Aorta (tissue), 5 donors: Measurements from ENCODE around the gene BBOX1. TPM values are rescaled to one million over a fixed set of nuclear protein-coding genes. Genes with fewer than 3 reads are reported as not detected.

Experiments
- ATAC-seq: fragments of 200-7000 bp; cut with Tn5 transposase; one replicate; pipeline ENCODE4 v1.9.1; 2022; ENCODE audit warnings: moderate library complexity; ENCODE audit not compliant: low FRiP score
- DNase-seq, 2 donors: peaks; one replicate each; pipeline ENCODE4 v3.0.0-alpha.2; 2020
- H3K27ac ChIP-seq, 2 donors: one replicate each; pipeline ENCODE4 v1.5.1; 2013; ENCODE audit warnings: low read length in 2 of 2, mild to moderate bottlenecking in 2 of 2, moderate library complexity in 2 of 2, control low read depth in 1 of 2, inconsistent platforms in 1 of 2, low read depth in 1 of 2
- H3K27me3 ChIP-seq, 2 donors: one replicate each; pipeline ENCODE4 v1.6.1; 2013; ENCODE audit warnings: control low read depth in 1 of 2, low read length in 1 of 2, mild to moderate bottlenecking in 1 of 2, moderate library complexity in 1 of 2; ENCODE audit not compliant: insufficient read depth in 2 of 2, control insufficient read depth in 1 of 2
- H3K36me3 ChIP-seq, 2 donors: one replicate each; pipeline ENCODE4 v1.6.1; 2013; ENCODE audit warnings: control low read depth in 1 of 2, low read length in 1 of 2, mild to moderate bottlenecking in 1 of 2; ENCODE audit not compliant: insufficient read depth in 2 of 2, control insufficient read depth in 1 of 2
- H3K4me1 ChIP-seq, 2 donors: one replicate each; pipeline ENCODE4 v1.6.1; 2013; ENCODE audit warnings: low read length in 2 of 2, control low read depth in 1 of 2, mild to moderate bottlenecking in 1 of 2, moderate library complexity in 1 of 2; ENCODE audit not compliant: insufficient read depth in 2 of 2, control insufficient read depth in 1 of 2
- H3K4me3 ChIP-seq, 2 donors: one replicate each; pipeline ENCODE4 v1.5.1; 2013; ENCODE audit warnings: low read length in 2 of 2, control low read depth in 1 of 2, mild to moderate bottlenecking in 1 of 2
- H3K9me3 ChIP-seq: one replicate; pipeline ENCODE4 v1.6.1; 2013; ENCODE audit warnings: mild to moderate bottlenecking, low read length; ENCODE audit not compliant: control insufficient read depth
- WGBS, 2 donors: extraction: QIAGEN DNeasy Blood & Tissue Kit; methylation state at CpG; one replicate each; pipeline ENCODE4 v1.1.7; 2013; 5-methylcytosine and 5-hydroxymethylcytosine counted together
- intact Hi-C, 2 donors: fragments of 100-400 bp; cut with DNase I; formaldehyde crosslinking; loops; one replicate each; pipeline versions ENCODE4 v1.14.2 to v1.15.0; 2022
- polyA plus RNA-seq, 2 donors: library from polyadenylated mRNA; stranded (reverse); fragments of 200-250 nt; gene quantifications; one replicate each; pipeline ENCODE4 v1.2.3, GENCODE V29; 2013
- total RNA-seq, 2 donors: library from RNA; stranded (reverse); fragmentation: NEBNext Ultra II Directional; extraction: Animal tissue kit (Norgen Biotek cat#: 25700); gene quantifications; one replicate each; pipeline ENCODE4 v1.2.1, GENCODE V29; 2021
- donor health status: healthy with polysubstance abuse.
- donor health status: Bipolar disorder and iron deficiency.
- donor health status: DM: no; HTN: no; CAD: no.
- donor health status: DM: no; HTN: no; CAD: no.
- donor health status: DM: yes; HTN: yes; CAD: no.

The BBOX1 gene
- total and polyA plus RNA-seq, 4 donors = 0.43 to 0.45 TPM; not detected in 2

- Histone ChIP-seq H3K4me1 (peaks cover 0 to 3% of the 10 kb centered on the region in 2 donors), H3K36me3 (no peaks in the 10 kb centered on the region), H3K9me3 (no peaks in the 10 kb centered on the region), H3K4me3 (no peak overlapping the region), H3K27ac (no peak overlapping the region), H3K27me3 (no peaks in the 10 kb centered on the region)
- ATAC-seq = no peak
- DNase-seq = no peak
- WGBS, 2 donors = 19% methylated on average over 1 of the region's 1 CpG
- intact Hi-C loops = no loop called here
Measured at GRCh38 chr11:27095887-27096286, 55.3 kb downstream of the BBOX1 start.

DNA sequence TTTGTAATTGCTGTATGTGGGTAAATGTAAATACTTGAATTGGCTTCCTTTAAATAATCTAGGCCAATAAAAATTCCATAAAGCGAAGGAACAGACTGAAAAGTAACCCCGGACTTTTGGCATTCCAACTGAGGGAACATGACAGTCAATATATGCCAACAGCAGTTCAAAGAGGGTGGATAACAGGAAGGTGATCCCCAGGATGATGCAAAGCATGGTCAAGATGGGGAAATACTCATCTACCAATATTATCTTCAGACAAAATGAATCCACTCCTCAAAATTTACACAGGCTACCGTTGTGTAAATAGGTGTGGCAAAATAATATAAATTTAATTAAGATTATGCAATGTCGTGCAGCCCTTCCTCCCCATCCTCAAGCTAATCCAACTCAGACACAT lies 56.9 kb downstream of the BBOX1 start:
- no peak for DNase-seq
- H3K4me1 ChIP-seq = peaks cover 0 to 3% of the 10 kb centered on the region in 2 donors
- no peak for ATAC-seq
- intact Hi-C loops = no loop called here
- WGBS, 2 donors = 66 to 69% methylated on average over 4 of the region's 4 CpGs
- H3K36me3 ChIP-seq = no peaks in the 10 kb centered on the region
- no peaks in the 10 kb centered on the region for H3K27me3 ChIP-seq
- H3K9me3 ChIP-seq = no peaks in the 10 kb centered on the region
- H3K4me3 ChIP-seq = no peak overlapping the region
- H3K27ac ChIP-seq = no peak overlapping the region

GRCh38 chr11:27100534-27100933 lies 59.9 kb downstream of the BBOX1 start:
- intact Hi-C loops = no loop called here
- no peaks in the 10 kb centered on the region for H3K36me3 ChIP-seq
- DNase-seq = no peak
- H3K27ac ChIP-seq = no peak overlapping the region
- peaks cover 0 to 3% of the 10 kb centered on the region in 2 donors for H3K4me1 ChIP-seq
- no peak overlapping the region for H3K4me3 ChIP-seq
- ATAC-seq = peak; percentile 79
- H3K9me3 ChIP-seq = no peaks in the 10 kb centered on the region
- H3K27me3 ChIP-seq = no peaks in the 10 kb centered on the region

GRCh38 chr11:27107548-27107947 lies 66.9 kb downstream of the BBOX1 start:
- Histone ChIP-seq H3K4me3 (no peak overlapping the region), H3K27ac (no peak overlapping the region), H3K27me3 (no peaks in the 10 kb centered on the region), H3K4me1 (no peaks in the 10 kb centered on the region), H3K36me3 (no peaks in the 10 kb centered on the region), H3K9me3 (no peaks in the 10 kb centered on the region)
- DNase-seq (no peak), ATAC-seq (no peak)
- intact Hi-C loops = no loop called here

DNA sequence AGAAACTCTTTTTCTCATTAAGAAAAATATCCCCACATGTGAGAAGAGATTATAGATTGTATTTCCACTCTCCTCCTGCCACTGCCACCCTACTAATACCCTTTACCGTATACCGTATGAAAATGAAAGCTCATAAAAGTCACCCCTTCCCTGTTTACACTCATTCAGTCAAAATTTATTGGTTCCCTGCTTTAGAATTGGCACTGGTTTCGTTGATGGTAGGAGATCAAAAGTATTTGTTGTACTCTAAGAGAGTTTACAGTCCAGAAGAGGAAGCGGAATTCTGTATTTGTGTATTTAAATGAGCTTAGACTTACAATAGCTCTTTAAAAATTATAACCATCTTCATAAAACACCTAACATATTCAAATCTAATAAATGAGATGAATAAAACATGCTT lies 68.2 kb downstream of the BBOX1 start:
- Histone ChIP-seq H3K4me3 (no peak overlapping the region), H3K27me3 (no peaks in the 10 kb centered on the region), H3K36me3 (no peaks in the 10 kb centered on the region), H3K9me3 (no peaks in the 10 kb centered on the region), H3K4me1 (no peaks in the 10 kb centered on the region), H3K27ac (no peak overlapping the region)
- intact Hi-C loops = no loop called here
- WGBS, 2 donors = 69 to 71% methylated on average over 4 of the region's 4 CpGs
- DNase-seq (no peak), ATAC-seq (no peak)

GRCh38 chr11:27111896-27112295 lies 71.3 kb downstream of the BBOX1 start:
- Histone ChIP-seq H3K27me3 (no peaks in the 10 kb centered on the region), H3K4me3 (no peak overlapping the region), H3K9me3 (no peaks in the 10 kb centered on the region), H3K36me3 (no peaks in the 10 kb centered on the region), H3K4me1 (no peaks in the 10 kb centered on the region), H3K27ac (no peak overlapping the region)
- DNase-seq (no peak), ATAC-seq (no peak)
- WGBS, 2 donors = 77 to 80% methylated on average over 2 of the region's 2 CpGs
- intact Hi-C loops = no loop called here

- H3K4me3 ChIP-seq = no peak overlapping the region
- ATAC-seq = no peak
- intact Hi-C loops = no loop called here
Measured at GRCh38 chr11:27112946-27113345, 72.3 kb downstream of the BBOX1 start.

GRCh38 chr11:27115051-27115650 lies 74.5 kb downstream of the BBOX1 start:
- H3K36me3 ChIP-seq = no peaks in the 10 kb centered on the region
- H3K9me3 ChIP-seq = no peaks in the 10 kb centered on the region
- intact Hi-C loops = no loop called here
- DNase-seq (no peak), ATAC-seq (no peak)
- H3K4me1 ChIP-seq = peaks cover 3 to 5% of the 10 kb centered on the region in 2 donors
- no peaks in the 10 kb centered on the region for H3K27me3 ChIP-seq
- no peak overlapping the region for H3K27ac ChIP-seq
- H3K4me3 ChIP-seq = no peak overlapping the region
- 63 to 65% methylated on average over 3 of the region's 3 CpGs for WGBS, 2 donors

More at GRCh38 chr11:27112946-27113345, 72.3 kb downstream of the BBOX1 start:
- Histone ChIP-seq H3K9me3 (no peaks in the 10 kb centered on the region), H3K36me3 (no peaks in the 10 kb centered on the region), H3K4me1 (no peaks in the 10 kb centered on the region), H3K27ac (no peak overlapping the region), H3K27me3 (no peaks in the 10 kb centered on the region)
- DNase-seq = no peak
- 97 to 100% methylated on average over 1 of the region's 1 CpG for WGBS, 2 donors

DNA sequence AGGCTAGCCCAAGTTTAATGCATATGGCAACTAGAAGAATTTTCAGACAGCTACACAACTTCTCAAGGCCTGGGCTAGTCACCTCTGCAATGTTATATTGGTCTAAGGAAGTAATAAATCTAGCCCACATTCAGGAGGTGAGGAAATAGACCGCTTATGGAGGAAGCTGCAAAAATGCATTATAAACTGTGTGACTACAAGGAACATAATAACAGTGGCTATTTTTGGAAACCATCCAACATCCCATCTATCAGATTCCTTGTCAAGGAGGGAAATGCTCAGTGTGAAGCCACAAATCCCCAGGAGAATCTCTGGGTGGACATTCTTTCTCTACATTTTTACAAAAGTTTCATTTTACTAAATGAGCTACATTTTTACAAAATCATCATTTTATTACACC lies 76.1 kb downstream of the BBOX1 start:
- Histone ChIP-seq H3K4me1 (peaks cover 3 to 5% of the 10 kb centered on the region in 2 donors), H3K4me3 (no peak overlapping the region), H3K27me3 (no peaks in the 10 kb centered on the region), H3K27ac (no peak overlapping the region), H3K9me3 (no peaks in the 10 kb centered on the region), H3K36me3 (no peaks in the 10 kb centered on the region)
- no peak for ATAC-seq
- intact Hi-C loops = no loop called here
- no peak for DNase-seq
- 63 to 76% methylated on average over 1 of the region's 1 CpG for WGBS, 2 donors
